Mucosa of gallbladder (tissue), 1 donor: ENCODE results near the gene SPDYC. TPM values are rescaled to one million over a fixed set of nuclear protein-coding genes. Genes with fewer than 3 reads are reported as not detected.
"Not testable (repeated sequence)": the region's sequence is repeated elsewhere in the genome, so short reads cannot be mapped to it uniquely, and the experiment has no call there.

Experiments used
- DNase-seq: peaks from one replicate; pipeline ENCODE4 v3.0.0-alpha.2; 2020; ENCODE audit warnings: low spot score
- total RNA-seq: library from RNA; stranded (reverse); gene quantifications from one replicate; pipeline ENCODE4 v1.2.1, GENCODE V29; 2021
- donor health status: DM: no; HTN: no; CAD: no.

Gene SPDYC
- total RNA-seq, 1 donor from 2014 or later: not detected

- no peak for DNase-seq
These were observed 830 bp upstream of the SPDYC start for GRCh38 chr11:65169164-65169641.

- no peak for DNase-seq
These were observed 2.6 kb downstream of the SPDYC start for GRCh38 chr11:65172600-65172999.

DNA sequence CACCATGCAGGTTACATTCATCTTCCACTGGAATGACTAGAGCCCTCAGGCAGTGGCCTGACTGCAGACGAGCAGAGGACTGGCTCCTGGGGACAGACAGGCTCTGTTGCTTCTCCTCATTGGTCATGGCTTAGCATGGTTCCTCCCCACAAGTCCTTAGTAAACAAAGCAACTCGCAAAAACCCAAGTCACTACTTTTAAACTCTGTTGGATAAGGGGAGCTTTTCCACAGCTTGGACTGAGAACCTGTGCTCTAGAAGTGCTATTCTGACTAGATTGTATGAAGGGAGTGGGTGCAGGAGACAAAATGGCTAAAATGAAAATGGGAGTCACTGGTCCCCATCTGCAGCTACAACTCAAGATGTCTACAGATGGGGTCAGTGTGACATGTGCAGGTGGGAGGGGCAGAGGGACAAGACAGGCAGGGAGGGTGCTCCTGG lies 4.6 kb downstream of the SPDYC start:
- not testable (repeated sequence) for DNase-seq

- DNase-seq: peak; percentile 41
These were observed 11.0 kb downstream of the SPDYC start for GRCh38 chr11:65180877-65181568.

DNA sequence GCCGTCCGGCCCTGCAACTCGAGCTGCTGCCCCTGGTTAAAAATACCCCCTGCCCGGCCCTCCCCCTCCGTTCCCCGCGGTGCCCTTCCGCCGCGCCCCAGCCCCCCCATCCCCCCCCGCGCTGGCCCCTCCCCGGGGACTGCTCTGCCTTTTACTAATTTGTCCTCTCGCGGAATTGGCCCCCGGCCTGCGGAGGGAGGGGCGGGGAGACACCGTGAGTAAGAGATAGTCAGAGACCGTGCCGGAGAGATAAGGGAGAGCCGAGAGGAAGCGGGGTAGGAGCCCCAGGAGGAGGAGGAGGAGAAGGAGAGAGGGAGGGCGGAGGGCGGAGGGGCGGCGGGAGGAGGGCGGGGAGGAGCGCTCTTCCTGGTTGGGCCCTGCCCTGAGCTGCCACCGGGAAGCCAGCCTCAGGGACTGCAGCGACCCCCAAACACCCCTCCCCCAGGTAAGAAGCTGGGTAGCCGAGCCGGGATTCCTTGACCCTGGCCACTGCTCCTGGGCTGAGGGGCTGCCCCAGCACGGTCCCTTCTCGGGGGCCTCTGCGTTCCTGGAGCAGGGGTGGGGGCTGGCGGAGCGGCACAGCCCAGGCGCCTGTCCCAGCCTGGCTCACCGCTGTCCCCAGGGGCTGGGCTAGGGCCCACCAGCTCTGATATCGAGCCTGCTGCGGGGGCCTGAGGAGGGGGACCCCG lies 11.7 kb downstream of the SPDYC start, which contains the start of gene CAPN1:
Gene CAPN1 (plus strand): TSS at position 360 of the 689 bp plus-strand sequence. CDS start 774 bp downstream, outside the sequence.
- peak; percentile 90 for DNase-seq

DNA sequence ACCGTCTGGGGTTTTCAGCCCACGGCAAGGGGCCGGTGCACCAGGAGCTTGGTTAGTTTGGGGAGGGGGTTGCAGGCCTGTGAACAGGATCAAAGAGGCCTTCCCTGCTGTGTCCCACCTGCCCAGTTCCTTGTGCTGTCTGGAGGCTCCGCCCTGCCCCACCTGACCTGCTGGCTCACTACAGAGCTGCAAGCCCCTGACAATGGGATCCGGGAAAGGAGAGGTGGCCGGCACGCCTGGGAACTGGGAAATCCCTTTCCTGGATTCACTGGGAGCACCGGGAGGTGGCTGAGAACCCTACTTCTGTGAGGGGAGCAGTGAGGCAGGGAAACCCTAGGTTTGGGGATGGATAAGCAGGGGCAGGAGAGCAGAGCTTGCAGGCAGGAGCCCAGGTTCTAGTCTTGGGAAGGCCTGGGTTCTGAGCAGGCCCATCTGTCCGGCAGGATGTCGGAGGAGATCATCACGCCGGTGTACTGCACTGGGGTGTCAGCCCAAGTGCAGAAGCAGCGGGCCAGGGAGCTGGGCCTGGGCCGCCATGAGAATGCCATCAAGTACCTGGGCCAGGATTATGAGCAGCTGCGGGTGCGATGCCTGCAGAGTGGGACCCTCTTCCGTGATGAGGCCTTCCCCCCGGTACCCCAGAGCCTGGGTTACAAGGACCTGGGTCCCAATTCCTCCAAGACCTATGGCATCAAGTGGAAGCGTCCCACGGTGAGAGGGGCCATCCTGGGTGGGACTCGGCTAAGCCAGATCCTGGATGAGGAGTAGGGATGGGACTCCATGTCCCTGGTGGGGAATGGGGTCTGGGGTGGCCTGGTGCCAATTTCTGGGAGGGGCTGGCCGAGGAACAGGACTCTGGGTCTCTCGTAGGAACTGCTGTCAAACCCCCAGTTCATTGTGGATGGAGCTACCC lies 12.5 kb downstream of the SPDYC start:
- no peak for DNase-seq

DNA sequence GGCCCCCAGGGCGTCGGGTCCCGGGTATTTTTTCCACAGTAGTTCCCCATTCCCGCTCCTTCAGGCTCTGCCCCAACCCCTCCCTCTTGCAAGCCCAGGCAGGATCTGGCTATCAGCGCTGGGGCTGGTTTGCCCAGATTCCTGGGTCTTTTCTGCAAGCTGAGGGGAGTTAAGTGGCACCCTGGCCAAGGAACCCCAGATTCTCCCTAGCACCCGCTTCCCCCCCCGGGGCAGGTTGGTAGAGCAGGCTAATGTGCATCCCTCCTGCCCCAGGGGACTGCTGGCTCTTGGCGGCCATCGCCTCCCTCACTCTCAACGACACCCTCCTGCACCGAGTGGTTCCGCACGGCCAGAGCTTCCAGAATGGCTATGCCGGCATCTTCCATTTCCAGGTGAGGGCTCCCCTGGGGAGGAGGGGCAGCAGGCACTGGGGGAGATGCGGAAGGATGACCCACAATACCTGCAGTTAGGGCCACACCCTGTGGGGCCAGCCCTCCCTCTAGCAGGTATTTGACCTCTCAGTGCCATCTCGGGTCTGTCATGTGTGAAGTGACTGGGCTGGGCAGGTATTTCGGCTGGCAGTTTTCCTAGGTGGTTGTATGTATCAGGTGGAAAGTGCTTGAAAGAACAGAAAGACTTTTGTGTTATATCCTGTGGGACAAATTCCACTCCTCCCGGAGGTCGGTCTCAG lies 13.3 kb downstream of the SPDYC start:
- DNase-seq: peak; percentile 66

- DNase-seq: no peak
These were observed 14.1 kb downstream of the SPDYC start for GRCh38 chr11:65184146-65184545.

DNA sequence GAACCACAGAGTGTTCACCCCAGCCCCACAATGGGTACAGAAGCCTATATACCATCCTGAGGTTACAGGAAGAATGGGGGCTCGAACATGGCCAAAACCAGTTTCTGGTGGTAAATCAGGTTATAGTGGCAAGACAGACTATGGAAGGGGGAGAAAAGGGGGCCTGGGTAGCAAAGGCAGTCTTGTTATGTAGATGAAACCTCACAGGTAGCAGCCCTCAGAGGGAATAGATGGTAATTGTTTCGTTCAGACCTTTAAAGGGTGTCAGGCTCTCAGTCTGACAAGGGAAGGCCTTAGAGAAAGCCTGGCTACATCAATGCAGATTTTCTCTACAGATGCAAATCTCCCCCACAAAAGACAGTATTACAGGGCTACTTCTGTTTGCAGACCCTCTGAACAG lies 15.1 kb downstream of the SPDYC start:
- DNase-seq: no peak

DNA sequence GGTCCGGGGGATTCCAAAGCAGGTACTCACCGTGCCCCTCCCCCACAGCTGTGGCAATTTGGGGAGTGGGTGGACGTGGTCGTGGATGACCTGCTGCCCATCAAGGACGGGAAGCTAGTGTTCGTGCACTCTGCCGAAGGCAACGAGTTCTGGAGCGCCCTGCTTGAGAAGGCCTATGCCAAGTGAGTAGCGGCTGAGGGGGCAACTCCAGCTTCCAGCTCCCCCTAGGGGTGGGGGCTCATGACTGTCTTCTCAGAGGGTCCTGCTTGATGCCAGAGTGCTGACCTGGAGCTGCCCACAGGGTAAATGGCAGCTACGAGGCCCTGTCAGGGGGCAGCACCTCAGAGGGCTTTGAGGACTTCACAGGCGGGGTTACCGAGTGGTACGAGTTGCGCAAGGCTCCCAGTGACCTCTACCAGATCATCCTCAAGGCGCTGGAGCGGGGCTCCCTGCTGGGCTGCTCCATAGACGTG lies 15.9 kb downstream of the SPDYC start:
- no peak for DNase-seq

DNA sequence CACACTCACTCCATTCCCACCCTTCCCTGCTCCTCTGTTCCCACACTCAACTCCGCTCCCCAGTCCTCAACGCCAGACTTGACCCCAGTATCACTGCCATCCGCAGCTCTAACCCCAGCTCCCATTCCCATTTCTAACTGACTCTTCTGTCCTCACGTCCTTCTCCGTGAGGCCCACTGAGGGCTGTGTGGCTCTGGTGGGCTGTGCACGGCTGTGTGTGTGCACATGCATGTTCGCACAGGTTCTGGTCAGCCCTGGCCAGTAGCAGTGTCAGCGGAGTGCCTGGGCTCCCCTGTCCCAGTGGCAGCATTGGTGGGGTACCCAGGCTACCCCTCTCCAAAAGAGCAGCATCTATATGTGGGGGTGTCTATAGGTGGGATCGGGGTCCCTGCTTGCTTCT lies 16.7 kb downstream of the SPDYC start:
- no peak for DNase-seq

DNA sequence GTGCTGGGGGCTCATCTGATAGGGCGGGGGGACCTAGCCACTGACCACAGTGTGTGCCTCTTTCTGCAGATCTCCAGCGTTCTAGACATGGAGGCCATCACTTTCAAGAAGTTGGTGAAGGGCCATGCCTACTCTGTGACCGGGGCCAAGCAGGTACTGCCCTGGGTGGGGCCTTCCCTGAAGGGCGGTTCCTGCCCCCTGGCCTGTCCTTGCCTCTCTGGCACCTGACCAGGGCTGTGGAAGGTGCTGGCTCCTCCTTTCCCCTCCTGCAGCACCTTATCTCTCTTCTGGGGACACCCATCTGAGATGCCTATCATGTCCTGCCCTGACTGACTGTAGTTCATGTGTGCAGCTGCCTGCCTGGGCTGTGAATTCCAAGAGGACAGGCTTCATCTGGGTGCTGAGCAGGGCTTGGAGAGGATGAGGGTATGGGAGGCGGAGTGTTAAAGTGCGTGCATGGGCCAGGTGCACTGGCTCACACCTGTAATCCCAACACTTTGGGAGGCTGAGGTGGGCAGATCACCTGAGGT lies 17.2 kb downstream of the SPDYC start:
- DNase-seq: no peak

DNA sequence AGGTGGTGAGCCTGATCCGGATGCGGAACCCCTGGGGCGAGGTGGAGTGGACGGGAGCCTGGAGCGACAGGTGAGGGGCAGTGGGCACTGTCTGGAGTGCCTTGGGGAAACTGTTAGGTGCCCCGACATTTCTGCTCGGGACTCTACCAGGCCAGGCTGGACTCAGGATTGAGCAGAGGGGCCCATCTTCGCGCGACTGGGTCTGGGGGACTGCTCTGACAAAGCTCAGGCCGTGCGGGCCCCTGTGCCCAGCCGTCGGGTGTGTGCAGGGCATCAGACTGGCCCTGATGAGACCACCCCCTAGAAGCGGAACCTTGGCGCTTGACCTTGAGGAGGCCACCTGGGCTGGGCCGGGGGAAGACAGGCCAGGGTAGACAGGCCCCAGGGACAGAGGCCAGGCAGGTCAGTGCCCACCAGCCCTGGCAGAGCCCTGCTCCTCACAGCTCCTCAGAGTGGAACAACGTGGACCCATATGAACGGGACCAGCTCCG lies 18.0 kb downstream of the SPDYC start:
- DNase-seq: no peak

GRCh38 chr11:65188486-65188885 lies 18.5 kb downstream of the SPDYC start:
- DNase-seq: no peak

DNA sequence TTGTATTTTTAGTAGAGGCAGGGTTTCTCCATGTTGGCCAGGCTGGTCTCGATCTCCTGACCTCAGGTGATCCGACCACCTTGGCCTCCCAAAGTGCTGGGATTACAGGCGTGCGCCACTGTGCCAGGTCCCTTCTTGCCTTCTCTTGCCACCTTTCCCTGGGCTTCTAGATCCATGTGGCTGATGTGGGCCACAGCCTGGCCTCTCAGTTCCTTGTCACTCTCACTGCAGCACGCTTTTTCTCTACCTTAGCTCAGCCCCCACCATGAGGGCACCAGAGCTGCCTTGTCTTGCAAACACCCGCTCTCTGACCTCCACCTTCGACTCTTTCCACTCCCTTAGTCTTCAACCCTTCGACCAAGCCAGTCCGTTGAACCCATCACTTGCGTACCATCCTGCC lies 19.2 kb downstream of the SPDYC start:
- no peak for DNase-seq

GRCh38 chr11:65194564-65194963 lies 24.5 kb downstream of the SPDYC start:
- no peak for DNase-seq

GRCh38 chr11:65204143-65204542 lies 34.1 kb downstream of the SPDYC start:
- DNase-seq: no peak

GRCh38 chr11:65204646-65205601 lies 34.9 kb downstream of the SPDYC start:
- no peak for DNase-seq

DNA sequence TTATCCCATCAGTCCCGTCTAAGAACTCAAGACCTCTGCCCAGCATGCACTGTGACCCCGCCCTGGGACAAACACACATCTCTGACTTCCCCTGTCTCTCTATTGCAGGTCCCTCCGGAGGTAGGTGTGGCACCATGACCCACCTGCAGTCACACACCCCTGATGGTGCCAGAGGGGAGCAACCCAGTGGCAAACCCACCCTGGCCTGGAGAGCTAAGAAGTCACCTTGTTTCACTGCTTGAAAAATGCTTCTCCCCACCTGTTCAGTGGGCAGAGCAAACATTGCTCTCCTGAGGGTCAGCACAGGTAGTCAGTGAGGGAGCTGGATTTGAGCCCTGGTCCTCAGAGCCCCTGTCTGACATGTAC lies 35.6 kb downstream of the SPDYC start:
- DNase-seq: no peak

- no peak for DNase-seq
These were observed 36.4 kb downstream of the SPDYC start for GRCh38 chr11:65206441-65206841.
